A549 (cell line): ENCODE results near the gene CXCL9.
"Not testable (repeated sequence)": the region's sequence is repeated elsewhere in the genome, so short reads cannot be mapped to it uniquely, and the experiment has no call there.

Source experiments
- EHF ChIP-seq: fragments of 250-450 bp; sonication (Bioruptor Pico); IDR thresholded peaks from 2 replicates; pipeline ENCODE4 v1.5.0; 2020; ENCODE audit warnings: mild to moderate bottlenecking
- EP300 ChIP-seq, 2 experiments: fragments of >200 bp; sonication (Bioruptor Twin); formaldehyde crosslinking; IDR thresholded peaks; 2 replicates in 1 of 2; 3 replicates in 1 of 2; pipeline ENCODE4 v1.6.1; 2016 to 2017
- POLR2A ChIP-seq: IDR thresholded peaks from 2 replicates; pipeline ENCODE4 v1.6.1; 2012; ENCODE audit warnings: mild to moderate bottlenecking, low read length
- POLR2AphosphoS2 ChIP-seq: conservative IDR thresholded peaks from 2 replicates; pipeline ENCODE4 v1.6.1; 2012; ENCODE audit warnings: low read length, improper control_type of control experiment, inconsistent platforms
- TF ChIP-seq, protein P1 (sequence below): fragments of >200 bp; sonication (Bioruptor Twin); formaldehyde crosslinking; IDR thresholded peaks from 3 replicates; pipeline ENCODE4 v1.5.1; 2016
- TF ChIP-seq, protein P2 (sequence below): fragments of >200 bp; sonication (Bioruptor Twin); formaldehyde crosslinking; IDR thresholded peaks from 3 replicates; pipeline ENCODE4 v1.6.1; 2016
- TF ChIP-seq, protein P3 (sequence below): fragments of 450-650 bp; IDR thresholded peaks from 2 replicates; pipeline ENCODE4 v1.6.1; 2014; ENCODE audit warnings: antibody characterized with exemption
- TF ChIP-seq, protein P4 (sequence below): fragments of 250-450 bp; sonication (Bioruptor Pico); IDR thresholded peaks from 2 replicates; pipeline ENCODE4 v1.5.0; 2021; ENCODE audit warnings: mild to moderate bottlenecking, moderate library complexity, borderline replicate concordance
- TF ChIP-seq, protein P5 (sequence below): fragments of 200-600 bp; sonication (generic); IDR thresholded peaks from 2 replicates; pipeline ENCODE4 v1.6.1; 2016; ENCODE audit warnings: antibody characterized with exemption, mild to moderate bottlenecking, moderate library complexity

DNA sequence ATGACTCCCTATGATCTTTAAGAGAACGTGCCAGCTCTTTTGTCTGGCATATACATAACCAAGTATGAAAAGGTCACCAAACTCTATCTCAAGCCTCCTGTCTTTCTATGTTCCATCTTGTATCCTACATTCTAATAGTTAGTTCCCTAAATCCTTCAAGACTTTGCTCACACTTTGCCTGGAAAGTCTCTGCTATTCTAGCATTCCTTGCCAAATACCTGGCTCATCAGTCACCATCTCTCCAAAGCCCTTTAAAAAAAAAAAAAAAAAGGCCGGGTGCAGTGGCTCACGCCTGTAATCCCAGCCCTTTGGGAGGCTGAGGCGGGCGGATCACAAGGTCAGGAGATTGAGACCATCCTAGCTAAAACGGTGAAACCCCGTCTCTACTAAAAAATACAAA, 48.8 kb downstream of the CXCL9 start:
- TF ChIP-seq, protein P1, sequence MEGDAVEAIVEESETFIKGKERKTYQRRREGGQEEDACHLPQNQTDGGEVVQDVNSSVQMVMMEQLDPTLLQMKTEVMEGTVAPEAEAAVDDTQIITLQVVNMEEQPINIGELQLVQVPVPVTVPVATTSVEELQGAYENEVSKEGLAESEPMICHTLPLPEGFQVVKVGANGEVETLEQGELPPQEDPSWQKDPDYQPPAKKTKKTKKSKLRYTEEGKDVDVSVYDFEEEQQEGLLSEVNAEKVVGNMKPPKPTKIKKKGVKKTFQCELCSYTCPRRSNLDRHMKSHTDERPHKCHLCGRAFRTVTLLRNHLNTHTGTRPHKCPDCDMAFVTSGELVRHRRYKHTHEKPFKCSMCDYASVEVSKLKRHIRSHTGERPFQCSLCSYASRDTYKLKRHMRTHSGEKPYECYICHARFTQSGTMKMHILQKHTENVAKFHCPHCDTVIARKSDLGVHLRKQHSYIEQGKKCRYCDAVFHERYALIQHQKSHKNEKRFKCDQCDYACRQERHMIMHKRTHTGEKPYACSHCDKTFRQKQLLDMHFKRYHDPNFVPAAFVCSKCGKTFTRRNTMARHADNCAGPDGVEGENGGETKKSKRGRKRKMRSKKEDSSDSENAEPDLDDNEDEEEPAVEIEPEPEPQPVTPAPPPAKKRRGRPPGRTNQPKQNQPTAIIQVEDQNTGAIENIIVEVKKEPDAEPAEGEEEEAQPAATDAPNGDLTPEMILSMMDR: not testable (repeated sequence)
- TF ChIP-seq, protein P2, sequence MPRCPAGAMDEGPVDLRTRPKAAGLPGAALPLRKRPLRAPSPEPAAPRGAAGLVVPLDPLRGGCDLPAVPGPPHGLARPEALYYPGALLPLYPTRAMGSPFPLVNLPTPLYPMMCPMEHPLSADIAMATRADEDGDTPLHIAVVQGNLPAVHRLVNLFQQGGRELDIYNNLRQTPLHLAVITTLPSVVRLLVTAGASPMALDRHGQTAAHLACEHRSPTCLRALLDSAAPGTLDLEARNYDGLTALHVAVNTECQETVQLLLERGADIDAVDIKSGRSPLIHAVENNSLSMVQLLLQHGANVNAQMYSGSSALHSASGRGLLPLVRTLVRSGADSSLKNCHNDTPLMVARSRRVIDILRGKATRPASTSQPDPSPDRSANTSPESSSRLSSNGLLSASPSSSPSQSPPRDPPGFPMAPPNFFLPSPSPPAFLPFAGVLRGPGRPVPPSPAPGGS: not testable (repeated sequence)
- TF ChIP-seq, protein P3, sequence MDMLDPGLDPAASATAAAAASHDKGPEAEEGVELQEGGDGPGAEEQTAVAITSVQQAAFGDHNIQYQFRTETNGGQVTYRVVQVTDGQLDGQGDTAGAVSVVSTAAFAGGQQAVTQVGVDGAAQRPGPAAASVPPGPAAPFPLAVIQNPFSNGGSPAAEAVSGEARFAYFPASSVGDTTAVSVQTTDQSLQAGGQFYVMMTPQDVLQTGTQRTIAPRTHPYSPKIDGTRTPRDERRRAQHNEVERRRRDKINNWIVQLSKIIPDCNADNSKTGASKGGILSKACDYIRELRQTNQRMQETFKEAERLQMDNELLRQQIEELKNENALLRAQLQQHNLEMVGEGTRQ: not testable (repeated sequence)
- TF ChIP-seq, protein P4, sequence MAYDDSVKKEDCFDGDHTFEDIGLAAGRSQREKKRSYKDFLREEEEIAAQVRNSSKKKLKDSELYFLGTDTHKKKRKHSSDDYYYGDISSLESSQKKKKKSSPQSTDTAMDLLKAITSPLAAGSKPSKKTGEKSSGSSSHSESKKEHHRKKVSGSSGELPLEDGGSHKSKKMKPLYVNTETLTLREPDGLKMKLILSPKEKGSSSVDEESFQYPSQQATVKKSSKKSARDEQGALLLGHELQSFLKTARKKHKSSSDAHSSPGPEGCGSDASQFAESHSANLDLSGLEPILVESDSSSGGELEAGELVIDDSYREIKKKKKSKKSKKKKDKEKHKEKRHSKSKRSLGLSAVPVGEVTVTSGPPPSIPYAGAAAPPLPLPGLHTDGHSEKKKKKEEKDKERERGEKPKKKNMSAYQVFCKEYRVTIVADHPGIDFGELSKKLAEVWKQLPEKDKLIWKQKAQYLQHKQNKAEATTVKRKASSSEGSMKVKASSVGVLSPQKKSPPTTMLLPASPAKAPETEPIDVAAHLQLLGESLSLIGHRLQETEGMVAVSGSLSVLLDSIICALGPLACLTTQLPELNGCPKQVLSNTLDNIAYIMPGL (CRISPR knock-in tag): not testable (repeated sequence)
- TF ChIP-seq EP300 (IDR thresholded peaks at IDR 0.05); POLR2AphosphoS2; EHF (CRISPR knock-in tag); POLR2A: not testable (repeated sequence)
- TF ChIP-seq, protein P5, sequence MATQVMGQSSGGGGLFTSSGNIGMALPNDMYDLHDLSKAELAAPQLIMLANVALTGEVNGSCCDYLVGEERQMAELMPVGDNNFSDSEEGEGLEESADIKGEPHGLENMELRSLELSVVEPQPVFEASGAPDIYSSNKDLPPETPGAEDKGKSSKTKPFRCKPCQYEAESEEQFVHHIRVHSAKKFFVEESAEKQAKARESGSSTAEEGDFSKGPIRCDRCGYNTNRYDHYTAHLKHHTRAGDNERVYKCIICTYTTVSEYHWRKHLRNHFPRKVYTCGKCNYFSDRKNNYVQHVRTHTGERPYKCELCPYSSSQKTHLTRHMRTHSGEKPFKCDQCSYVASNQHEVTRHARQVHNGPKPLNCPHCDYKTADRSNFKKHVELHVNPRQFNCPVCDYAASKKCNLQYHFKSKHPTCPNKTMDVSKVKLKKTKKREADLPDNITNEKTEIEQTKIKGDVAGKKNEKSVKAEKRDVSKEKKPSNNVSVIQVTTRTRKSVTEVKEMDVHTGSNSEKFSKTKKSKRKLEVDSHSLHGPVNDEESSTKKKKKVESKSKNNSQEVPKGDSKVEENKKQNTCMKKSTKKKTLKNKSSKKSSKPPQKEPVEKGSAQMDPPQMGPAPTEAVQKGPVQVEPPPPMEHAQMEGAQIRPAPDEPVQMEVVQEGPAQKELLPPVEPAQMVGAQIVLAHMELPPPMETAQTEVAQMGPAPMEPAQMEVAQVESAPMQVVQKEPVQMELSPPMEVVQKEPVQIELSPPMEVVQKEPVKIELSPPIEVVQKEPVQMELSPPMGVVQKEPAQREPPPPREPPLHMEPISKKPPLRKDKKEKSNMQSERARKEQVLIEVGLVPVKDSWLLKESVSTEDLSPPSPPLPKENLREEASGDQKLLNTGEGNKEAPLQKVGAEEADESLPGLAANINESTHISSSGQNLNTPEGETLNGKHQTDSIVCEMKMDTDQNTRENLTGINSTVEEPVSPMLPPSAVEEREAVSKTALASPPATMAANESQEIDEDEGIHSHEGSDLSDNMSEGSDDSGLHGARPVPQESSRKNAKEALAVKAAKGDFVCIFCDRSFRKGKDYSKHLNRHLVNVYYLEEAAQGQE: not testable (repeated sequence)
